ENCODE data around the gene APBB1.

GRCh38 chr11:6388748-6389147 is 30.1 kb downstream of the APBB1 start:
- TF ChIP-seq CTCF (conservative IDR thresholded peaks at IDR 0.05; ENCODE audit: low read depth, low read length) (no peak), MXI1 (IDR thresholded peaks at IDR 0.05; ENCODE audit: borderline replicate concordance, low read depth, low read length) (no peak), USF2 (IDR thresholded peaks at IDR 0.05; ENCODE audit: low read depth, low read length) (no peak), POLR2A (IDR thresholded peaks at IDR 0.05; ENCODE audit: low read depth, low read length) (no peak), RAD21 (IDR thresholded peaks at IDR 0.05; ENCODE audit: low read length) (no peak), MAZ (IDR thresholded peaks at IDR 0.05; ENCODE audit: borderline replicate concordance, low read depth, low read length) (no peak), MAFK (IDR thresholded peaks at IDR 0.05; ENCODE audit: low read depth, low read length) (no peak), RCOR1 (IDR thresholded peaks at IDR 0.05; ENCODE audit: insufficient replicate concordance, low read length) (no peak), SMC3 (IDR thresholded peaks at IDR 0.05; ENCODE audit: low read depth, low read length) (no peak), CEBPB (IDR thresholded peaks at IDR 0.05; ENCODE audit: low read depth, low read length) (no peak), RFX5 (IDR thresholded peaks at IDR 0.05; ENCODE audit: low read depth, low read length) (no peak), FOS (IDR thresholded peaks at IDR 0.05; ENCODE audit: low read depth, low read length) (no peak), ELK1 (IDR thresholded peaks at IDR 0.05; ENCODE audit: borderline replicate concordance, low read depth, low read length) (no peak)
